MG63 (cell line): Measurements from ENCODE around the gene NAA11. TPM values are rescaled to one million over a fixed set of nuclear protein-coding genes. Genes with fewer than 3 reads are reported as not detected.
A peak's percentile ranks its signal among the peaks of the same experiment; 100 is the strongest.

Source experiments
- DNase-seq: peaks from one replicate; pipeline ENCODE4 v3.0.0-alpha.2; 2020
- H3K27me3 ChIP-seq: fragments of 250-450 bp; sonication (Bioruptor Pico); 2 replicates; pipeline ENCODE4 v1.5.1; 2020; ENCODE audit warnings: mild to moderate bottlenecking, moderate library complexity
- H3K36me3 ChIP-seq: fragments of 250-450 bp; sonication (Bioruptor Pico); 2 replicates; pipeline ENCODE4 v1.5.1; 2020; ENCODE audit warnings: mild to moderate bottlenecking, moderate library complexity
- H3K4me3 ChIP-seq: fragments of 250-450 bp; sonication (Bioruptor Pico); 2 replicates; pipeline ENCODE4 v1.5.1; 2020; ENCODE audit warnings: mild to moderate bottlenecking, moderate library complexity
- H3K9me3 ChIP-seq: fragments of 250-450 bp; sonication (Bioruptor Pico); 2 replicates; pipeline ENCODE4 v1.5.1; 2020; ENCODE audit warnings: mild to moderate bottlenecking, moderate library complexity
- total RNA-seq: library from RNA; depleted of rRNA; stranded (reverse); fragments of >200 nt; shearing (Covaris generic); gene quantifications from 2 replicates; pipeline ENCODE4 v1.2.3, GENCODE V29; 2014; ENCODE audit warnings: low replicate concordance; rRNA removed

NAA11 gene
- total RNA-seq: not detected in 2 replicates

DNA sequence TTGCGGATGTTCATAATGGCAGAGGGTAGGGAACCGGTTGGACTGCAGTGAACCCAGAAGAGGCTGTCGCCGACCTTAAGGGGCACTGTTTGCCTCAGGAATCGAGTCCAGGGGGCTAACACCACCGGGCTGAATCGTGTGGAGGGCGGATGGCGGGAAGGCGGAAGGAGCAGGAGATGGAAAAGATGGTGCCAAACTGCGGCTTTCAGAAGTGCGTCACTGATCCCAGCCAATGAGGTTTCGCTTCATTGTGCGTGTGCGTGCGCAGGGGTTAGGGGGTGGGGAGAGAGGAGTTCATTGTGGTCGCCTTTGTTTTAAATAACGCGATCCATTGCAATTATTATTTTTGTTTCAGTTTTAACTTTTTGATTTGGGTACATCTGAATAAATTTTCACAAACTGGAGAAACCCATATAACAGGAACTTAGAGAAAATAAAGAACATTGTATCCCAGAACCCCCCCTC lies at the start of gene NAA11:
TSS of gene NAA11 (minus strand) at position 198 of the 465 bp plus-strand sequence. CDS start at position 14, 184 bp downstream.
- Histone ChIP-seq H3K9me3 (no peaks in the 10 kb centered on the region), H3K4me3 (no peak within 1 kb of the TSS), H3K36me3 (no peaks in the 10 kb centered on the region), H3K27me3 (no peaks in the 10 kb centered on the region)
- DNase-seq: no peak

DNA sequence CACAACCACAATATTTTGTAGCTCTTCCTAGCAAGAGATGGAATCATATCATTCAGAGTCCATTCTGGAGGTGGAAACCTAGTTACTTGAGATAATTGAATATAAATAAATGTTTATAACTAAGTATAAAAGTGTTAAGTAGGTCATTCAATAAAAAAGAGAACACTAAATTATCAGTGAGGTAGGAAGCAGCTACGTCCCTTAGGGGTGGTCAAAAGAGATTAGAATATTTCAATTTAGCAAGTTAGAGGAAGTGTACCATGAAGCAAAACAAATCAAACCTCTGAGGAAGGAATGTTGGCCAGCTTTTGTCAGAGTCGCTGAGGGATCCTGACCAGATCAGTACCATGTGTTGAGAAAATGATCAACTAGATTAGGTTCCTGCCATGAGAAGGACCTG lies 44.2 kb upstream of the NAA11 start:
- no peak for DNase-seq
- H3K27me3 ChIP-seq: no peaks in the 10 kb centered on the region
- no peak overlapping the region for H3K4me3 ChIP-seq
- H3K9me3 ChIP-seq: no peaks in the 10 kb centered on the region
- H3K36me3 ChIP-seq: no peaks in the 10 kb centered on the region

GRCh38 chr4:79367096-79367495 lies 41.2 kb upstream of the NAA11 start:
- no peaks in the 10 kb centered on the region for H3K36me3 ChIP-seq
- H3K4me3 ChIP-seq: no peak overlapping the region
- H3K27me3 ChIP-seq: no peaks in the 10 kb centered on the region
- DNase-seq: no peak
- H3K9me3 ChIP-seq: no peaks in the 10 kb centered on the region

DNA sequence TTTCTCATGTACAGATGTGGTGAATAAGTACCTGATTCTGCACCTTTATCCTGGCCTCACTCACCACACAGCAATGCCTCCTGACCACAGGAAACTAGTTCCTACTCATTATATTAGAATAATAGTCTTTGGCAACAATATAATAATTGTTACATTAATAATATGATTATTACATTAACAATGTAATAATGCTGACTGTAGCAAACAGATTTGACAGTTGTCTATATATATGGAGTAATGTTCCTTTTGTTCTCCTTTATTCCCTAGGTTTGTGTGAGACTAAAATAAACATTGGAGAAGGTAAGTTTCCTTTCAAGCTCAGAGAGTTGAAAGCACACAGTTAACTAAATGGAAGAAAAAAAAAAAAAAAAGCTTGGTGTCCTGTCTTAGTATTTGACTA lies 40.6 kb upstream of the NAA11 start:
- no peaks in the 10 kb centered on the region for H3K36me3 ChIP-seq
- H3K27me3 ChIP-seq: no peaks in the 10 kb centered on the region
- no peaks in the 10 kb centered on the region for H3K9me3 ChIP-seq
- DNase-seq: no peak
- no peak overlapping the region for H3K4me3 ChIP-seq

DNA sequence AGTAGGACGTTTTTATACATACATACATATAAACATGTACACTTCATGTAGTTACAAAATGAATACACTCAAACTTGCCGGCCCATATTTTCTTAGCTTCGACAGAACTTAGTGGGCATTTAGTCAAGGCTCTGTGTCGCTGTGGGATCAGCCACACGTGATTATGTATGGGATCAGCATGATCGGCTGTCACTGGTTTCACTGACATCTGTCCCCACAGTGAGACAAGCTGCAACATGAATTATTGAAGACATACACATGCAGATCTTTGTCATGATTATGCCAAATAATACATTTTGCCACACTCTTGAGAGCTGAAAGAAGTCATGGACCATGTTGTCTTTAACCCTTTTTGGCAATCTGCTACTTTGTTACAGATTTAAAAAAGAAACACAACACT lies 38.2 kb upstream of the NAA11 start:
- no peaks in the 10 kb centered on the region for H3K27me3 ChIP-seq
- H3K4me3 ChIP-seq: no peak overlapping the region
- no peaks in the 10 kb centered on the region for H3K9me3 ChIP-seq
- DNase-seq: no peak
- no peaks in the 10 kb centered on the region for H3K36me3 ChIP-seq

DNA sequence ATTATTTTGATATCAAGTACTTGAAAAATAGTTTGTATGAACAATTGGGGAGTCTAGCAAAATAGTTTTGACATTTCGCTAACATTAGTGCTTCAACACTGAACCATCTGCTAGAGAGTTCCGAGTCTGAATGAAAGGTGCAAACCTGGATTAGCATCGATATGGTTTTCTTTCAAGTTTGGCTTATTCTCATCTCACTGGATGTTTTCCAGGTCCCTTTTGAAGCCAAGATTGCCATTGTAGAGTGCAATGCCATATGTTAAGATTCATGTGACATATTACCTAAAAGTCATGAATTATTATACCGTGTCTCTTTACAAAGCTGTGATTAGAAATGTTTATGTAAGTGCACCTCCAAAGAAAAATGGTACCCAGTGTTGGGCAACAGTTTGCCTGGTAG lies 36.8 kb upstream of the NAA11 start:
- DNase-seq: no peak
- H3K4me3 ChIP-seq: no peak overlapping the region
- no peaks in the 10 kb centered on the region for H3K9me3 ChIP-seq
- no peaks in the 10 kb centered on the region for H3K27me3 ChIP-seq
- no peaks in the 10 kb centered on the region for H3K36me3 ChIP-seq

- no peak for DNase-seq
- Histone ChIP-seq H3K9me3 (no peaks in the 10 kb centered on the region), H3K27me3 (no peaks in the 10 kb centered on the region), H3K4me3 (no peak overlapping the region), H3K36me3 (no peaks in the 10 kb centered on the region)
Measured at GRCh38 chr4:79360006-79360405, 34.1 kb upstream of the NAA11 start.

- H3K4me3 ChIP-seq: no peak overlapping the region
- H3K9me3 ChIP-seq: no peaks in the 10 kb centered on the region
- H3K27me3 ChIP-seq: no peaks in the 10 kb centered on the region
- no peak for DNase-seq
- H3K36me3 ChIP-seq: no peaks in the 10 kb centered on the region
Measured at GRCh38 chr4:79358438-79358837, 32.6 kb upstream of the NAA11 start.

DNA sequence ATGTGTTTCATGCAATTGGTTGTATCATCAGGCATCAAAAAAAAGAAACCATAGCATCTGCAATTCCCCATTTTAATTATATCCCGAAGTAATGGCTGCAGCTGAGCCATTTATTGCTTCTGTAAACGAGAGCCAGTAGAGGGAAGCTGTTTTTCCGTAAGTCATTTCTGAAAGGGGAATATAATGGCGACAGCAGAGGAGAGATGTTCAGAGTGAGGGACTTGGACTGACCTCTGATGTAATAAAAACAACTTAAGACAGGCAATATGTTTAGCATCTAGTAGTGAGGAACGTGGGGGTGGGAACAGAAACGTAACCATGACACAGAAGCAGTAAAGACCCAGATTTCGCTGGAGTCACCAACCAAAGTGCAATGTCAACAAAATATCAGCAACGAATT lies 31.5 kb upstream of the NAA11 start:
- Histone ChIP-seq H3K9me3 (no peaks in the 10 kb centered on the region), H3K27me3 (no peaks in the 10 kb centered on the region), H3K4me3 (no peak overlapping the region), H3K36me3 (no peaks in the 10 kb centered on the region)
- no peak for DNase-seq

DNA sequence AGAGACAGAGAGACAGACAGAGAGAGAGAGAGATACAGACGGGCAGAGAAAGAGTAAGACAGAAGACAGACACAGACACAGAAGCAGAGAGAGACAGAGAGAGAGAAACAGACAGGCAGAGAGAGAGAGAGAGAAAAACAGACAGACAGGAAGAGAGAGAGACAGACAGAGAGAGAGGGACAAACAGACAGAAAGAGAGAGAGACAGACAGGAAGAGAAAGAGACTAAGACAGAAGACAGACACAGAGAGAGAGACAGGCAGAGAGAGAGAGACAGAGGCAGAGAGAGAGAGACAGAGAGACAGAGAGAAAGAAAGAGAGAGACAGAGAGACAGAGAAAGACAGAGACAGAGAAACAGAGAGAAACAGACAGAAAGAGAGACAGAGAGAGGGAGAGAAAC lies 27.2 kb upstream of the NAA11 start:
- DNase-seq: no peak
- Histone ChIP-seq H3K36me3 (no peaks in the 10 kb centered on the region), H3K9me3 (no peaks in the 10 kb centered on the region), H3K4me3 (no peak overlapping the region), H3K27me3 (no peaks in the 10 kb centered on the region)

GRCh38 chr4:79348405-79348804 lies 22.5 kb upstream of the NAA11 start:
- H3K4me3 ChIP-seq: no peak overlapping the region
- no peak for DNase-seq
- no peaks in the 10 kb centered on the region for H3K27me3 ChIP-seq
- no peaks in the 10 kb centered on the region for H3K36me3 ChIP-seq
- no peaks in the 10 kb centered on the region for H3K9me3 ChIP-seq

- Histone ChIP-seq H3K36me3 (no peaks in the 10 kb centered on the region), H3K4me3 (no peak overlapping the region), H3K9me3 (no peaks in the 10 kb centered on the region), H3K27me3 (no peaks in the 10 kb centered on the region)
- no peak for DNase-seq
Measured at GRCh38 chr4:79341893-79342653, 16.2 kb upstream of the NAA11 start.

- Histone ChIP-seq H3K4me3 (no peak overlapping the region), H3K9me3 (no peaks in the 10 kb centered on the region), H3K36me3 (no peaks in the 10 kb centered on the region), H3K27me3 (no peaks in the 10 kb centered on the region)
- DNase-seq: no peak
Measured at GRCh38 chr4:79340568-79340967, 14.7 kb upstream of the NAA11 start.

DNA sequence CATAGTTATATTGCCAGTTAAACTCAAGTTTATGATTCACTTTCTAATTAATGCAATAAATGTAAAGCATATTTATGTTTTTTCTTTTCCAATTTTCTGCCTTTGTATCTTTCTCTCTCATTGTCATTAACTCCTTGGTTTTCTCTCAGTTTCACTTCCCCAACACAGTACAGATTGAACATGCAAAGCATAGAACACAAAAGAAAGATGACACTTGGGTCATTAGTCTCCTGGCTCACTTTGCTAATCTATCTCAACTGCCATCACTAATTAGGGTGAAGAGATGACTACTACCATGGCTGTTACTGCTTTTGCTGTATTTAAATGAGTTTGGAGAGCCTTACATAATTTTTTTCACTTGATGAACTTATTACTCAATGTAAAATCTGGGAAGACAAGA lies 12.3 kb upstream of the NAA11 start:
- no peak overlapping the region for H3K4me3 ChIP-seq

GRCh38 chr4:79334783-79335182 lies 8.9 kb upstream of the NAA11 start:
- Histone ChIP-seq H3K9me3 (no peaks in the 10 kb centered on the region), H3K36me3 (no peaks in the 10 kb centered on the region), H3K4me3 (no peak overlapping the region), H3K27me3 (no peaks in the 10 kb centered on the region)
- no peak for DNase-seq

More for the DNA sequence above, 12.3 kb upstream of the NAA11 start:
- H3K36me3 ChIP-seq: no peaks in the 10 kb centered on the region
- H3K9me3 ChIP-seq: no peaks in the 10 kb centered on the region
- no peak for DNase-seq
- no peaks in the 10 kb centered on the region for H3K27me3 ChIP-seq

GRCh38 chr4:79334341-79334740 lies 8.5 kb upstream of the NAA11 start:
- DNase-seq: no peak
- no peaks in the 10 kb centered on the region for H3K36me3 ChIP-seq
- no peaks in the 10 kb centered on the region for H3K27me3 ChIP-seq
- H3K9me3 ChIP-seq: no peaks in the 10 kb centered on the region
- no peak overlapping the region for H3K4me3 ChIP-seq

DNA sequence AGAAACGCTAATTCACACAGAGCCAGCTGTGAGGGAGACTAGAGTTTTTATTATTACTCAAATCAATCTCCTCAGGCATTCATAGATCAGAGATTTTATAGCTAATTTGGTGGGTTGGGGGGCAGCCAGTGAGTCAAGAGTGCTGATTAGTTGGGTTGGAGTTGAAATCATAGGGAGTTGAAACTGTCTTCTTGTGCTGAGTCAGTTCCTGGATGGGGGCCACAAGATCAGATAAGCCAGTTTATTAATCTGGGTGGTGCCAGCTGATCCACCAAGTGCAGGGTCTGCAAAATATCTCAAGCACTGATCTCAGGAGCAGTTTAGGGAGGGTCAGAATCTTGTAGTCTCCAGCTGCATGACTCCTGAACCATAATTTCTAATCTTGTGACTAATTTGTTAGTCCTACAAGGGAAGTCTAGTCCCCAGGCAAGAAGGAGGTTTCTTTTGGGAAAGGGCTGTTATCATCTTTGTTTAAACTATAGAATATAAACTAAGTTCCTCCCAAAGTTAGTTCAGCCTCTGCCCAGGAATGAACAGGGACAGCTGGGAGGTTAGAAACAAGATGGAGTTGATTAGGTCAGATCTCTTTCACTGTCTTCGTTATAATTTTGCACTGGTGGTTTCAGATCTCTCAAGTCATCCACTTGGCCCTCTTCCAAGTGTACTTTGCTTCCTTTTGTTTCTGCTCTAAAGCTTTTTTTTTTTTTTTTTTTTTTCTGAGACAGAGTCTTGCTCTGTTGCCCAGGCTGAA lies 5.4 kb upstream of the NAA11 start:
- DNase-seq: peak; percentile 5
- H3K36me3 ChIP-seq: no peaks in the 10 kb centered on the region
- H3K9me3 ChIP-seq: no peaks in the 10 kb centered on the region

DNA sequence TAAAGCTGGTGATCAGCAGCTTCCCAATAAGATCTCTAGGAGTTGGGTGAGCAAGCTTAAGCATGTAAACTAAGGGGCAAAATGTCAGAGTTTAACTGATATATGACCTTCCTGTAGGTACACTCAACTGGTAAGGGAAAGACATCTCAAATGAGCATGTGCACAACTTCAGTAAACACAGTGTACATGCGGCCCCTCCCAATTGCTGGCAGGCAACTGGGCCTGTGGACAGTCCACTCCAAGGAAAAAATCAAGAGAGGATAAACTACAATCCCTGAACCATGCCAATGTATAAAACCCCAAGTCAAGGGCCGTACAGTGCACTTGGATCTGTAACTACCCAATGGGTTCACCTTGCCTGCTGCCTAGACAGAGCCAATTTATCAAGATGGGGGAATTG lies 4.9 kb upstream of the NAA11 start:
- Histone ChIP-seq H3K36me3 (no peaks in the 10 kb centered on the region), H3K9me3 (no peaks in the 10 kb centered on the region), H3K4me3 (no peak overlapping the region), H3K27me3 (no peaks in the 10 kb centered on the region)
- no peak for DNase-seq

More for the DNA sequence above, 5.4 kb upstream of the NAA11 start:
- Histone ChIP-seq H3K27me3 (no peaks in the 10 kb centered on the region), H3K4me3 (no peak overlapping the region)
